GM12864 (cell line): ENCODE data around the gene ROR1.

Experiments
- DNase-seq: peaks from one replicate; pipeline ENCODE4 v3.0.0-alpha.2; 2011; ENCODE audit warnings: low read depth
- H3K4me3 ChIP-seq: 2 replicates; pipeline ENCODE4 v1.5.1; 2011; ENCODE audit warnings: mild to moderate bottlenecking, low read depth, low read length, control low read depth
- TF ChIP-seq, protein P1 (sequence below): IDR thresholded peaks from 2 replicates; pipeline ENCODE4 v1.5.1; 2011; ENCODE audit warnings: low read depth, mild to moderate bottlenecking, moderate library complexity, low read length, control low read depth, inconsistent platforms; ENCODE audit errors: missing control alignments

ROR1 gene

DNA sequence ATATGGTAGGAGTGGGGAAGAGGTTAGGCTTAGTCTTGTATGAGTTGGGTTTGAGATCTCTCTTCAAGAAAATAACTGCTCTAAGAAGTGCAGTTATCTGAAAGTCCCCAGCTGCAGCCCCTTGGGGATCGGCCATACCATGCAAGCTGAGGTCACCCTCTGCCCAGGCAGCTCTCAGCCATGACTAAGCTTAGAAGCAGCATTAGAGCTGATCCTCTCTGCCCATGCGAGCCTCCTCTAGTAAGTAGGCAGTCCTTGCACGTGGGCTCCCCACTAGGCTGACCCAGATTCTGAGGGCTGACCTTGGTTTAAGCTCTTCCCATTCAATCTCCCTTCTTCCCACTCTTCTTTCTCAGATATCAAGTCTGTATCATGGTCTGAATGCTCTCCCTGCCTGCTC lies 308.6 kb downstream of the ROR1 start:
- no peak overlapping the region for H3K4me3 ChIP-seq
- DNase-seq: no peak
- TF ChIP-seq, protein P1, sequence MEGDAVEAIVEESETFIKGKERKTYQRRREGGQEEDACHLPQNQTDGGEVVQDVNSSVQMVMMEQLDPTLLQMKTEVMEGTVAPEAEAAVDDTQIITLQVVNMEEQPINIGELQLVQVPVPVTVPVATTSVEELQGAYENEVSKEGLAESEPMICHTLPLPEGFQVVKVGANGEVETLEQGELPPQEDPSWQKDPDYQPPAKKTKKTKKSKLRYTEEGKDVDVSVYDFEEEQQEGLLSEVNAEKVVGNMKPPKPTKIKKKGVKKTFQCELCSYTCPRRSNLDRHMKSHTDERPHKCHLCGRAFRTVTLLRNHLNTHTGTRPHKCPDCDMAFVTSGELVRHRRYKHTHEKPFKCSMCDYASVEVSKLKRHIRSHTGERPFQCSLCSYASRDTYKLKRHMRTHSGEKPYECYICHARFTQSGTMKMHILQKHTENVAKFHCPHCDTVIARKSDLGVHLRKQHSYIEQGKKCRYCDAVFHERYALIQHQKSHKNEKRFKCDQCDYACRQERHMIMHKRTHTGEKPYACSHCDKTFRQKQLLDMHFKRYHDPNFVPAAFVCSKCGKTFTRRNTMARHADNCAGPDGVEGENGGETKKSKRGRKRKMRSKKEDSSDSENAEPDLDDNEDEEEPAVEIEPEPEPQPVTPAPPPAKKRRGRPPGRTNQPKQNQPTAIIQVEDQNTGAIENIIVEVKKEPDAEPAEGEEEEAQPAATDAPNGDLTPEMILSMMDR: no peak

DNA sequence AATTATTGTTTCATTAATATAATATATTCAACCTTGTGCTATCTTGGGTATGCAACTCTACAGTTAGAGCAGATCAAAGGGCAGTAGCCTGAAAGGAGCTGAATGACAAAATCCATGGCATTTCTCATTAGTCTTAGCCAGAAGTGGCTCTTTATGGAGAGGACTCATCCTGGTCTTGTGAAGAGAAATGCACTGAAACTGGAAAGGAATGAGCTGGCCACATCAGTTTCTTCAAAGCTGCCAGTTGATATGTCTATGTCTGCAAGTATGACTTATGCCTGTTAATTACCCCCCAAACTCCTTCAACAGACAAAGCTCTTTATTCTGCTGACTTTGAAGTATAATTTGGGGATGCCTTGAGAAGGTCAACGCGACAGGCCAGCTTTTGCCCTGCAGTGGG lies 310.6 kb downstream of the ROR1 start:
- no peak for DNase-seq
- TF ChIP-seq, protein P1: no peak

DNA sequence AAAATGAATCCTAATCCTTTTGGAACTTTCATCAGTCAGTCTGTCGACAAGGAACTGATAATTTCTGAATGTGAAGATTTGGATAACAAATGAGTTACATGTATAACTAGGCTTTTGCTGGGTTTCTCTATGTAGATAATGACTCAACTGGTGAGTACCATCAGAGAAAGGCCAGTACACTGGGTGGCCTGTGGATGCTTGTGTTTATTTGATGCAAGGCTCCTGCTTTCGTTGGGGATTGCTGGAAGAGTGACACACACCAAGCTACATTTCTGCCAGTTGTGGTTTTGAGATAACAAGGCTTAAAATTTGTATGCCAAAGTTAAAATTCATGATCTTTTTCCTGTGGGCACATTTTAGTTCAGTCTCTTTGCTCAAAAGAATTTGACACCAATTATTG lies 314.0 kb downstream of the ROR1 start:
- no peak for DNase-seq
- H3K4me3 ChIP-seq: no peak overlapping the region
- TF ChIP-seq, protein P1: no peak

More for the DNA sequence above, 310.6 kb downstream of the ROR1 start:
- no peak overlapping the region for H3K4me3 ChIP-seq

DNA sequence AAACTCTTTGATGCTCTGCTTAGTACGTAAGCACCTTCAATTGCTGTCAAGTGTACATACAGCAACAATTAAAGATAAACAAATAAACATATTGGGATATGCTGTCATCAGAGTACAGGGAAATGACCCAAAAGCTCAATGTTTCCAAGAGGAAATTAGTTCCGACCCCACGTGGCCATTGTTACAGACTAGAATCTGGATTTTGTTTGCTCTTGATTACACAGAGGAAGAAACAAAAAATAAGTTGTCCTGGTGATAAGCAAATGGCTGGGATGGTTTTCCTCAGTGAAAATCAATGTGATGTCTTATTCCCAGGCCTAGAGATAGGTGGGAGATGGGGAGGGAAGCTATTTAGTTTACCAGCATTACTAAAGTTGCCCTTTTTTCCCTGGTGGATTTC lies 316.6 kb downstream of the ROR1 start:
- DNase-seq: no peak
- TF ChIP-seq, protein P1: no peak
- H3K4me3 ChIP-seq: no peak overlapping the region

DNA sequence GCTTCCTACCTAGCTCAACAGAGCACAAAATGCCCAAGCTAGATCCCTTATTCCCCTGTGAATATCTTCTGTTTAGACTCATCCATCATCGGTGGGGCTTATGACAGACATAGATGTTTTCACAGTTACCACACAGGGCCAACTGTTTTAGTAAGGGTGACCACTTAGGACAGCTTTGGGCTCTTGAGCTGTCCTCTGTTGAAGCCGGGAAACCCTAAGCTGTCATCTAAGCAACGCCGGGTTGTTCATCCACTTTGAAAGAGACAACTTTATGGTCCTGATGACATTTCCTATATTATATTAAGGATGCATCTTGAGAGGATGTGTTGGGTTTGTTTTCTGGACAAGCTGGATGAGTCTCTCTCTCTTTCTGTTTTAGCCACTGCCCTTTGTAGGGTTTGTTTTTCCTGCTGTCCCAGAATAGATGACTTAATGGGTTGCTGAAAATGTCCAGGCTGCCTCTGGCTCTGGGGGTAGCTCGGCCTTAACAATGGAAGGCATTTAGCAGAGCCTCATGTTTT lies 319.1 kb downstream of the ROR1 start:
- H3K4me3 ChIP-seq: no peak overlapping the region
- no peak for DNase-seq
- TF ChIP-seq, protein P1: no peak

DNA sequence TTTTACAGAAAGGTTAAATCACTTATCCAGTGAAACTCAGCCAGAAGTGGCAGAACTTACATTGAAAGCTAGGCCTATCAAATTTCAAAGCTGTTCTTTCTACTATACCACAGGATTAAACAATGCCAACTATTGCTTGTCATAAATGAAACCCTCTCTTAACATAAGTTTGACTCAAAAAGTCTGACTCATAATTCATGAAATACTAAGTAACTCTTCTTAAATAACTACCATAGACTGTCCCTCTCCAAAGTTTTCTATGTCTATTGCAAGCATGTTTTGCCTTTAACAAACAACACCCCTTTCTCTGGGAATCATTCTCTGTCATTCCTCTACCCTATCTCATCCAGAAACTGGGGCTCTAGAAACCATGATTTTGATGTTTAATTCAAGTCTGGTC lies 320.1 kb downstream of the ROR1 start:
- TF ChIP-seq, protein P1: no peak
- no peak overlapping the region for H3K4me3 ChIP-seq
- no peak for DNase-seq

DNA sequence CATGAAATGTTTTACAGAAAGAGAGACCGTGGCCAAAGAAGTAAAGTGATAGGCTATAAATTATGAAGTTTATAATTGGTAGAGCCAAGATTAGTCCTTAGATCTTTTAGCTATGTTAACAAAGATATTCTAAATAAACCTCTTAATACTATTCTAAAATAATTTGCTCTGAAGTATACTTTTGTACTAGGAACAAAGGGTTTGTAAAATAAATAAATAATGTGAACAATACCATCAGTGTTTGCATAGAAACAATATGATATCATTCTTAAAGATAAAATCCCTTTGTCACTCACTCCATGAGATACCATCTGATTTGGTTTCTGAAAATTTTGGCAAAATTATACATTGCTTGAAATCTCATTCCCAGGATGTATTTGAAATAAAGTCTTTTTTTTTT lies 322.0 kb downstream of the ROR1 start:
- TF ChIP-seq, protein P1: no peak
- H3K4me3 ChIP-seq: no peak overlapping the region
- DNase-seq: no peak
